K562 (cell line): ENCODE results near the gene LIX1L. TPM values are rescaled to one million over a fixed set of nuclear protein-coding genes. Genes with fewer than 3 reads are reported as not detected.
A peak's percentile ranks its signal among the peaks of the same experiment; 100 is the strongest.

Experiments
- FOXP1 ChIP-seq: sonication (generic); formaldehyde crosslinking; IDR thresholded peaks from 2 replicates; pipeline ENCODE4 v1.8.0; 2022; ENCODE audit warnings: mild to moderate bottlenecking, missing genetic modification reagents
- MGA ChIP-seq: fragments of 450-650 bp; IDR thresholded peaks from 2 replicates; pipeline ENCODE4 v1.6.1; 2016; ENCODE audit warnings: mild to moderate bottlenecking, moderate library complexity
- NFXL1 ChIP-seq: fragments of 450-650 bp; formaldehyde crosslinking; IDR thresholded peaks from 2 replicates; pipeline ENCODE4 v1.4.0; 2021; ENCODE audit warnings: mild to moderate bottlenecking
- TEAD4 ChIP-seq, 2 experiments: sonication (generic) in 1 of 2; formaldehyde crosslinking in 1 of 2; IDR thresholded peaks; 2 replicates each; pipeline versions ENCODE4 v1.6.1 to v1.8.0; 2012 to 2022; ENCODE audit warnings: borderline replicate concordance in 1 of 2, inconsistent platforms in 1 of 2, low read length in 1 of 2, mild to moderate bottlenecking in 1 of 2, missing genetic modification reagents in 1 of 2
- polyA plus RNA-seq, 8 experiments: library from polyadenylated mRNA; depleted of rRNA in 4 of 8; stranded (reverse) in 5 of 8; unstranded in 3 of 8; fragments of >200 nt; fragmentation: Nextera tagmentation in 2 of 8; fragmentation: Illumina TruSeq in 1 of 8; extraction: Ambion mirVana in 2 of 8; extraction: Trizol in 1 of 8; gene quantifications; 2 replicates each; pipeline versions ENCODE4 v1.2.1 to v1.2.3, GENCODE V29; 2011 to 2014; ENCODE audit warnings: inconsistent platforms in 1 of 8, missing spikeins in 1 of 8
- total RNA-seq, 7 experiments: library from RNA; depleted of rRNA in 6 of 7; stranded (reverse); fragments of >200 nt in 6 of 7; fragmentation: Illumina TruSeq in 2 of 7; extraction: Trizol in 2 of 7; gene quantifications; 2 replicates each; pipeline versions ENCODE4 v1.2.1 to v1.2.3, GENCODE V29; 2011 to 2021; ENCODE audit warnings: low replicate concordance in 1 of 7

Gene LIX1L
- total and polyA plus RNA-seq, 9 of the 15 experiments (the other 6 are each of a cell fraction or from before 2014, with no cell fraction given) = 4.6 to 26.5 (median 12.5) TPM

- TF ChIP-seq MGA (peak; percentile 54), FOXP1 (no peak), TEAD4 (IDR thresholded peaks at IDR 0.05; ENCODE audit: low read length) (no peak), TEAD4 (CRISPR knock-in tag; IDR thresholded peaks at IDR 0.05; ENCODE audit: borderline replicate concordance) (no peak), NFXL1 (CRISPR knock-in tag) (no peak)
Observed at GRCh38 chr1:145961425-145962156, 3.8 kb upstream of the LIX1L start (continued).
